ENCODE measurements around the gene TTLL13. TPM values are rescaled to one million over a fixed set of nuclear protein-coding genes. Genes with fewer than 3 reads are reported as not detected.

The TTLL13 gene
- total and polyA plus RNA-seq, 9 of the 15 experiments (the other 6 are each of a cell fraction or from before 2014, with no cell fraction given), result 0.05 to 0.24 (median 0.11) TPM; not detected in 1

DNA sequence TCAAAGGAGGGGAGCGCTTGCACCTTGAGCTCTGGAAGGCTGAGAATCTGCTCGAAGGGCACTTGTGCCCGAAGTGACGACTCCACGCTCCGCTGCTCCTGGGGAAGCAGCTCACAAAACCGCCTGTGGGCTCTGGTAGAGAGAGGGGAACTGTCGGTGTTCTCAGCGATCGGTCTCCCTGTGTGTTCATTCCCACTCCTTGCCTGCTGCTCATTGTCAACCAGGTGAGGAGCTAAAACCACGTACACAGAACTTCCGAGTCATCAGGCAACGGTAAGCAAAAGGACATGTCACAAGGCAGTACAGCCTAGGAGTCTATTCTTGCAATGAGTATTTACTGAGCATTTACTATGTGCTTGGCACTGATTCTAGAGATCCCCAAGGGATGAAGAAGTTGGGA is 17.2 kb upstream of the TTLL13 start (continued):
- TF ChIP-seq, protein P1, sequence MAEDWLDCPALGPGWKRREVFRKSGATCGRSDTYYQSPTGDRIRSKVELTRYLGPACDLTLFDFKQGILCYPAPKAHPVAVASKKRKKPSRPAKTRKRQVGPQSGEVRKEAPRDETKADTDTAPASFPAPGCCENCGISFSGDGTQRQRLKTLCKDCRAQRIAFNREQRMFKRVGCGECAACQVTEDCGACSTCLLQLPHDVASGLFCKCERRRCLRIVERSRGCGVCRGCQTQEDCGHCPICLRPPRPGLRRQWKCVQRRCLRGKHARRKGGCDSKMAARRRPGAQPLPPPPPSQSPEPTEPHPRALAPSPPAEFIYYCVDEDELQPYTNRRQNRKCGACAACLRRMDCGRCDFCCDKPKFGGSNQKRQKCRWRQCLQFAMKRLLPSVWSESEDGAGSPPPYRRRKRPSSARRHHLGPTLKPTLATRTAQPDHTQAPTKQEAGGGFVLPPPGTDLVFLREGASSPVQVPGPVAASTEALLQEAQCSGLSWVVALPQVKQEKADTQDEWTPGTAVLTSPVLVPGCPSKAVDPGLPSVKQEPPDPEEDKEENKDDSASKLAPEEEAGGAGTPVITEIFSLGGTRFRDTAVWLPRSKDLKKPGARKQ (CRISPR knock-in tag; IDR thresholded peaks at IDR 0.05), result 0 out of 2 replicates have a peak, but pooled peaks have one; percentile 7
- TF ChIP-seq, protein P2, sequence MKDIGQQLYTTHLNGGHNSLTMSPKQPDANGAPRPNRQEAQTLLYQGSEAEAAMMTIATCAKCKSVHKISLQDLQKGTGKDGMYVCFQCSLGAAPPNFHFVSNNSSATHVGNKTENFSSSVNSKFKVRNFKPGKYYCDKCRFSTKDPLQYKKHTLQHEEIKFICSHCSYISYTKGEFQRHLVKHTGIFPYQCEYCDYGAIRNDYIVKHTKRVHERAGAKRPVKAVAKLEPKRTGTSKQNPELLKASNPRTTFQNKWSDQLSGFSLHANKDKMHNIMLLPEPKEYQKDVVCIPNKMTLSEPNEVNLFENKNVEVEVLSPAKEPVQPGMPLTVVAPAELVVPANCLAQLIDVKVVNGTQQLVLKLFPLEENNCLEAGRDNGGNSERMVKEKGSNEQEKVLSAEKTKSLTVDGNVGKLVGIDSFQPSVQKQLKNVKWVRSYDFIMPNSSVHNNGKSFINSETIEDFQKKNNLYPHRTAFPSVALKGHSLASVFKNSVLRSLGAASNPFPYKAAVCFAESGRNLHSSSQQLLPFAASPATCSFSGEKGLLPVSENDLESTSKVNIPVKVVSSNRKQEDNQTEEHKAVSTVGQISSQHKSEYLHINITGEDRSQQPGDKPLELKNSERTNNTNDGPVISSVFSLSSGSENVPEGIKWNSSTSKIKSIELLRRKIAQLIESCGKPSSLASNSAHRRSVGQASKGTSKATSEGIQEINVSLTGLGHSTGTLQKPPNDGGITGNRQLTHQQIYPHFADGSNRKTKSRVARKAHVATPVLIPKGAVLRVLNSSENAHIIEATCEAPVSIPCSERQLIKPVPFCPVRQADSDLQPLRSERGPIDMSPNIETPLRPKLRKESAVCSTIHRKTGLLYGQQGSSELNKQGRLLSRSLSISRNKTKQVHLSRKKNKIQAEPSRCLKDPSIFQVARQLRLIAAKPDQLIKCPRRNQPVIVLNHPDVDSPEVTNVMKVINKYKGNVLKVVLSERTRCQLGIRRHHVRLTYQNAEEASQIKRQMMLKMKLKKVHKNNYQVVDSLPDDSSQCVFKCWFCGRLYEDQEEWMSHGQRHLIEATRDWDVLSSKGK (CRISPR knock-in tag; IDR thresholded peaks at IDR 0.05), result no peak
- no peak for TF ChIP-seq ZNF584 (CRISPR knock-in tag; IDR thresholded peaks at IDR 0.05; ENCODE audit: low read depth)
- TF ChIP-seq, protein P3, sequence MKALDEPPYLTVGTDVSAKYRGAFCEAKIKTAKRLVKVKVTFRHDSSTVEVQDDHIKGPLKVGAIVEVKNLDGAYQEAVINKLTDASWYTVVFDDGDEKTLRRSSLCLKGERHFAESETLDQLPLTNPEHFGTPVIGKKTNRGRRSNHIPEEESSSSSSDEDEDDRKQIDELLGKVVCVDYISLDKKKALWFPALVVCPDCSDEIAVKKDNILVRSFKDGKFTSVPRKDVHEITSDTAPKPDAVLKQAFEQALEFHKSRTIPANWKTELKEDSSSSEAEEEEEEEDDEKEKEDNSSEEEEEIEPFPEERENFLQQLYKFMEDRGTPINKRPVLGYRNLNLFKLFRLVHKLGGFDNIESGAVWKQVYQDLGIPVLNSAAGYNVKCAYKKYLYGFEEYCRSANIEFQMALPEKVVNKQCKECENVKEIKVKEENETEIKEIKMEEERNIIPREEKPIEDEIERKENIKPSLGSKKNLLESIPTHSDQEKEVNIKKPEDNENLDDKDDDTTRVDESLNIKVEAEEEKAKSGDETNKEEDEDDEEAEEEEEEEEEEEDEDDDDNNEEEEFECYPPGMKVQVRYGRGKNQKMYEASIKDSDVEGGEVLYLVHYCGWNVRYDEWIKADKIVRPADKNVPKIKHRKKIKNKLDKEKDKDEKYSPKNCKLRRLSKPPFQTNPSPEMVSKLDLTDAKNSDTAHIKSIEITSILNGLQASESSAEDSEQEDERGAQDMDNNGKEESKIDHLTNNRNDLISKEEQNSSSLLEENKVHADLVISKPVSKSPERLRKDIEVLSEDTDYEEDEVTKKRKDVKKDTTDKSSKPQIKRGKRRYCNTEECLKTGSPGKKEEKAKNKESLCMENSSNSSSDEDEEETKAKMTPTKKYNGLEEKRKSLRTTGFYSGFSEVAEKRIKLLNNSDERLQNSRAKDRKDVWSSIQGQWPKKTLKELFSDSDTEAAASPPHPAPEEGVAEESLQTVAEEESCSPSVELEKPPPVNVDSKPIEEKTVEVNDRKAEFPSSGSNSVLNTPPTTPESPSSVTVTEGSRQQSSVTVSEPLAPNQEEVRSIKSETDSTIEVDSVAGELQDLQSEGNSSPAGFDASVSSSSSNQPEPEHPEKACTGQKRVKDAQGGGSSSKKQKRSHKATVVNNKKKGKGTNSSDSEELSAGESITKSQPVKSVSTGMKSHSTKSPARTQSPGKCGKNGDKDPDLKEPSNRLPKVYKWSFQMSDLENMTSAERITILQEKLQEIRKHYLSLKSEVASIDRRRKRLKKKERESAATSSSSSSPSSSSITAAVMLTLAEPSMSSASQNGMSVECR (CRISPR knock-in tag; IDR thresholded peaks at IDR 0.05), result 0 out of 2 replicates have a peak, but pooled peaks have one; percentile 30
- TF ChIP-seq, protein P4, sequence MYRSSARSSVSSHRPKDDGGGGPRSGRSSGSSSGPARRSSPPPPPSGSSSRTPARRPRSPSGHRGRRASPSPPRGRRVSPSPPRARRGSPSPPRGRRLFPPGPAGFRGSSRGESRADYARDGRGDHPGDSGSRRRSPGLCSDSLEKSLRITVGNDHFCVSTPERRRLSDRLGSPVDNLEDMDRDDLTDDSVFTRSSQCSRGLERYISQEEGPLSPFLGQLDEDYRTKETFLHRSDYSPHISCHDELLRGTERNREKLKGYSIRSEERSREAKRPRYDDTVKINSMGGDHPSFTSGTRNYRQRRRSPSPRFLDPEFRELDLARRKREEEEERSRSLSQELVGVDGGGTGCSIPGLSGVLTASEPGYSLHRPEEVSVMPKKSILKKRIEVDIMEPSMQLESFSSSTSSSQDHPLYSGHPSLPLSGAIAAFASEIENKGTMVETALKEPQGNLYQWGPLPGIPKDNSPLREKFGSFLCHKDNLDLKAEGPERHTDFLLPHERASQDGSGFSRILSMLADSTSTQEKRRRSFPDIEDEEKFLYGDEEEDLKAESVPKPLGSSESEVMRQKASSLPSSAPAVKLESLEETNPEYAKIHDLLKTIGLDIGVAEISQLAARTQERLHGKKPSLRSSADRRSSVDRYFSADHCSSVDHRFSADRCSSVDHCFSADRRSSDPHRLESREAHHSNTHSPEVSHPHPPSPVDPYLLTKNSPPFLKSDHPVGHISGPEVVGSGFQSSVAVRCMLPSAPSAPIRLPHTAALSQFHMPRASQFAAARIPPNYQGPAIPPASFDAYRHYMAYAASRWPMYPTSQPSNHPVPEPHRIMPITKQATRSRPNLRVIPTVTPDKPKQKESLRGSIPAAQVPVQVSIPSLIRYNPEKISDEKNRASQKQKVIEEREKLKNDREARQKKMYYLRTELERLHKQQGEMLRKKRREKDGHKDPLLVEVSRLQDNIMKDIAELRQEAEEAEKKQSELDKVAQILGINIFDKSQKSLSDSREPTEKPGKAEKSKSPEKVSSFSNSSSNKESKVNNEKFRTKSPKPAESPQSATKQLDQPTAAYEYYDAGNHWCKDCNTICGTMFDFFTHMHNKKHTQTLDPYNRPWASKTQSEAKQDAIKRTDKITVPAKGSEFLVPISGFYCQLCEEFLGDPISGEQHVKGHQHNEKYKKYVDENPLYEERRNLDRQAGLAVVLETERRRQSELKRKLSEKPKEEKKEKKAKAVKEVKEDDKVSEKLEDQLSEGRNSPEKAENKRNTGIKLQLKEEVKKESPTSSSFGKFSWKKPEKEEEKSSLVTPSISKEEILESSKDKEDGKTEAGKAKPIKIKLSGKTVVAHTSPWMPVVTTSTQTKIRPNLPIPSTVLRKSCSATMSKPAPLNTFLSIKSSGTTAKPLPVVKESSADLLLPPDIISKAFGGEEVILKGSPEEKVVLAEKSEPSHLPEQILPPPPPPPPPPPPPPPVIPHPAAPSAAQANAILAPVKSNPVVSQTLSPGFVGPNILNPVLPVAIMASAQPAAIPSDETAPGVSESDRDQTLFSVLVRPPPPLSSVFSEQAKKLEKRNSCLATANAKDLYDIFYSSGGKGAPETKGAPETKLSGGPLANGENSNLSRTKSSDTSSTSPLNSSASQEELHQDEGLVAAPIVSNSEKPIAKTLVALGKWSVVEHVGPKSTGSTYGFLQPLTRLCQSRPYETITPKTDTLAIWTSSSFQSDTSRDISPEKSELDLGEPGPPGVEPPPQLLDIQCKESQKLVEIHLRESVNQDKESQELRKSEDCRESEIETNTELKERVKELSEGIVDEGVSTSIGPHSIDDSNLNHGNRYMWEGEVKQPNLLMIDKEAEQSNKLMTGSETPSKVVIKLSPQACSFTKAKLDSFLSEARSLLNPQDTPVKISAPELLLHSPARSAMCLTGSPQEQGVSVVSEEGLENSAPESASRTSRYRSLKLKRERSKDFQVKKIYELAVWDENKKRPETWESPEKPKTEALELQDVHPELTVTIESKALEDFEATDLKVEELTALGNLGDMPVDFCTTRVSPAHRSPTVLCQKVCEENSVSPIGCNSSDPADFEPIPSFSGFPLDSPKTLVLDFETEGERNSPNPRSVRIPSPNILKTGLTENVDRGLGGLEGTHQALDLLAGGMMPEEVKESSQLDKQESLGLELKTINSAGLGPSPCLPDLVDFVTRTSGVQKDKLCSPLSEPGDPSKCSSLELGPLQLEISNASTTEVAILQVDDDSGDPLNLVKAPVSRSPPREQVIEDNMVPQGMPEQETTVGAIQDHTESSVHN (IDR thresholded peaks at IDR 0.05; ENCODE audit: borderline replicate concordance in 1 of 2, low read depth in 1 of 2), result no peak
- TF ChIP-seq, protein P5, sequence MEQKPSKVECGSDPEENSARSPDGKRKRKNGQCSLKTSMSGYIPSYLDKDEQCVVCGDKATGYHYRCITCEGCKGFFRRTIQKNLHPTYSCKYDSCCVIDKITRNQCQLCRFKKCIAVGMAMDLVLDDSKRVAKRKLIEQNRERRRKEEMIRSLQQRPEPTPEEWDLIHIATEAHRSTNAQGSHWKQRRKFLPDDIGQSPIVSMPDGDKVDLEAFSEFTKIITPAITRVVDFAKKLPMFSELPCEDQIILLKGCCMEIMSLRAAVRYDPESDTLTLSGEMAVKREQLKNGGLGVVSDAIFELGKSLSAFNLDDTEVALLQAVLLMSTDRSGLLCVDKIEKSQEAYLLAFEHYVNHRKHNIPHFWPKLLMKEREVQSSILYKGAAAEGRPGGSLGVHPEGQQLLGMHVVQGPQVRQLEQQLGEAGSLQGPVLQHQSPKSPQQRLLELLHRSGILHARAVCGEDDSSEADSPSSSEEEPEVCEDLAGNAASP (IDR thresholded peaks at IDR 0.05), result no peak

Measured in K562 (cell line).